ENCODE measurements around the gene KLK1. TPM values are rescaled to one million over a fixed set of nuclear protein-coding genes. Genes with fewer than 3 reads are reported as not detected.

KLK1 gene
- total and polyA plus RNA-seq, 4 donors, result 0.25 to 0.92 (median 0.83) TPM; not detected in 1

DNA sequence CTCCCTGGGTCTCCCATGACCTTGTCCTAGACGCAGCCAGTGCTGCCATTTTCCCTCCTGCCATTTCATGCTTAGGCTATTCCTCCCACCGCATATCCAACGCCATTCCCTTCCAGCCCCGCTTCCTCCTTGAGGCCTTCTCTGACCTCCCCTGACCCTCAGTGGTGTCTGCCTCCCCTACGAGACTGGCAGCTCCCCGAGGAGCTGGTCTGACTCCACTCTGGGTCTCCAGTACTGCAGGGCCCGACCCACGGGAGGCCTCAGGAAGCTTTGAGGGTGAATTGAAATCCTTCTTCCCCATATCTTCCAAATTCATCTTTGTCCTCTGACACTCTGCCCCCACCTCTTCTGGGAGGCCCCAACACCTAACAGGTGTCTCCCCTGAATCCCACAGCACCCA, 9.1 kb upstream of the KLK1 start:
- Histone ChIP-seq H3K9me3 (ENCODE audit: control insufficient read depth in 4 of 4, insufficient read depth in 3 of 4, low read length in 3 of 4) (peaks cover 0 to 5% (median 0%) of the 10 kb centered on the region in 4 donors), H3K36me3 (ENCODE audit: control insufficient read depth in 4 of 4, insufficient read depth in 4 of 4, low read length in 4 of 4) (no peaks in the 10 kb centered on the region), H3K27ac (ENCODE audit: low read depth in 1 of 2, low read length in 1 of 2) (no peak overlapping the region), H3K9ac (ENCODE audit: insufficient read depth in 1 of 2, low read length in 2 of 2) (no peak overlapping the region), H3K27me3 (ENCODE audit: control insufficient read depth in 3 of 3, insufficient read depth in 3 of 3, low read length in 2 of 3) (peaks cover 4 to 11% (median 8%) of the 10 kb centered on the region in 3 donors), H3K4me1 (ENCODE audit: control insufficient read depth in 5 of 5, insufficient read depth in 5 of 5, low read length in 5 of 5) (peaks cover 0 to 7% (median 3%) of the 10 kb centered on the region in 5 donors), H3K4me3 (no peak overlapping the region)
- WGBS, 2 donors, result 82 to 87% methylated on average over 8 of the region's 8 CpGs
- TF ChIP-seq, protein P1, sequence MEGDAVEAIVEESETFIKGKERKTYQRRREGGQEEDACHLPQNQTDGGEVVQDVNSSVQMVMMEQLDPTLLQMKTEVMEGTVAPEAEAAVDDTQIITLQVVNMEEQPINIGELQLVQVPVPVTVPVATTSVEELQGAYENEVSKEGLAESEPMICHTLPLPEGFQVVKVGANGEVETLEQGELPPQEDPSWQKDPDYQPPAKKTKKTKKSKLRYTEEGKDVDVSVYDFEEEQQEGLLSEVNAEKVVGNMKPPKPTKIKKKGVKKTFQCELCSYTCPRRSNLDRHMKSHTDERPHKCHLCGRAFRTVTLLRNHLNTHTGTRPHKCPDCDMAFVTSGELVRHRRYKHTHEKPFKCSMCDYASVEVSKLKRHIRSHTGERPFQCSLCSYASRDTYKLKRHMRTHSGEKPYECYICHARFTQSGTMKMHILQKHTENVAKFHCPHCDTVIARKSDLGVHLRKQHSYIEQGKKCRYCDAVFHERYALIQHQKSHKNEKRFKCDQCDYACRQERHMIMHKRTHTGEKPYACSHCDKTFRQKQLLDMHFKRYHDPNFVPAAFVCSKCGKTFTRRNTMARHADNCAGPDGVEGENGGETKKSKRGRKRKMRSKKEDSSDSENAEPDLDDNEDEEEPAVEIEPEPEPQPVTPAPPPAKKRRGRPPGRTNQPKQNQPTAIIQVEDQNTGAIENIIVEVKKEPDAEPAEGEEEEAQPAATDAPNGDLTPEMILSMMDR (IDR thresholded peaks at IDR 0.05; ENCODE audit: control extremely low read depth, extremely low read depth), result no peak
- no peak for ATAC-seq (ENCODE audit: insufficient read depth, low FRiP score)
- DNase-seq, result no peak

GRCh38 chr19:50831026-50831396, 7.4 kb upstream of the KLK1 start:
- WGBS, 2 donors, result 72 to 81% methylated on average over 7 of the region's 7 CpGs
- H3K4me3 ChIP-seq, result no peak overlapping the region
- no peak for DNase-seq
- no peak for ATAC-seq (ENCODE audit: insufficient read depth, low FRiP score)
- H3K4me1 ChIP-seq (ENCODE audit: control insufficient read depth in 5 of 5, insufficient read depth in 5 of 5, low read length in 5 of 5), result peaks cover 0 to 7% (median 3%) of the 10 kb centered on the region in 5 donors
- no peak overlapping the region for H3K9ac ChIP-seq (ENCODE audit: insufficient read depth in 1 of 2, low read length in 2 of 2)
- peaks cover 4 to 14% (median 6%) of the 10 kb centered on the region in 3 donors for H3K27me3 ChIP-seq (ENCODE audit: control insufficient read depth in 3 of 3, insufficient read depth in 3 of 3, low read length in 2 of 3)
- H3K27ac ChIP-seq (ENCODE audit: low read depth in 1 of 2, low read length in 1 of 2), result no peak overlapping the region
- peaks cover 0 to 8% (median 0%) of the 10 kb centered on the region in 4 donors for H3K9me3 ChIP-seq (ENCODE audit: control insufficient read depth in 4 of 4, insufficient read depth in 3 of 4, low read length in 3 of 4)
- TF ChIP-seq, protein P1 (IDR thresholded peaks at IDR 0.05; ENCODE audit: control extremely low read depth, extremely low read depth), result no peak
- no peaks in the 10 kb centered on the region for H3K36me3 ChIP-seq (ENCODE audit: control insufficient read depth in 4 of 4, insufficient read depth in 4 of 4, low read length in 4 of 4)

DNA sequence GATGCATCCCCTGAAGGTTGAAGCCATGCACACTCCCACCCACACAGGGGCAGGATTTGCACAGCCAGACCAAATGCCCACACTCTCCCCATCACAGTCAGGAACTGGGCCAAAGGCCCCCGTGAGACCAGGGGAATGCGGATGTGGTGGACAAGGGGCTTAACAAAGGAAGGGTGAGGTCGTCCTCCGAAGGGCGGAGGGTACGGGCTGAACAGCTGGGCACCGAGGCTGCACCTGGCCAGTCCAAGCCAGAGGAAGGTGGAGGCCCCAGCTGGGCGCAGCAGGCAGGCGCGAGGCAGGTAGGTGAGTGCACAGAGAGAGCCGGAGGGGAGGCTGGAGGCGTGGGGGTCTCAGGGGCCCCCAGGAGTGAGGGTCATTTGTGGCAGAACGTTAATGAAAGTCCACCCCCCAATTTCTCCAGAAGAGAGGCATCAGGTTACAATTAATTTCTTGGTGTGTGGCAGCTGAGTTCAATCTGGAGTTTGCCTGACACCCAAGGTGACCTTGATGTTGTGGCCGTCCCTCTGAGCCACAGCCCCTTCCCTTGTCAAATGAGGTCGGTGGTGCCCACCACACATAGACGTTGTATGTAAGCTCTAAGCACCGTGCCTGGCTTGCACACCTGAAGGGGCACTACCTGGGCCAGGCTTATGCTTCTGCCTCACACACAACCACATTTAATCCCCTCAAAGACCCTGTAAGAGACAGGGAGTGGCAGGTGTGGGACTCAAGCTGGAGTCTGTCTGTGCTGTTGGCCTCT, 6.9 kb upstream of the KLK1 start:
- DNase-seq, result no peak
- 47 to 52% methylated on average over 17 of the region's 17 CpGs for WGBS, 2 donors
- peaks cover 0 to 8% (median 0%) of the 10 kb centered on the region in 4 donors for H3K9me3 ChIP-seq (ENCODE audit: control insufficient read depth in 4 of 4, insufficient read depth in 3 of 4, low read length in 3 of 4)
- no peak overlapping the region for H3K9ac ChIP-seq (ENCODE audit: insufficient read depth in 1 of 2, low read length in 2 of 2)
- TF ChIP-seq, protein P1 (IDR thresholded peaks at IDR 0.05; ENCODE audit: control extremely low read depth, extremely low read depth), result no peak
- no peak for ATAC-seq (ENCODE audit: insufficient read depth, low FRiP score)
- no peak overlapping the region for H3K27ac ChIP-seq (ENCODE audit: low read depth in 1 of 2, low read length in 1 of 2)
- no peak overlapping the region for H3K4me3 ChIP-seq
- H3K36me3 ChIP-seq (ENCODE audit: control insufficient read depth in 4 of 4, insufficient read depth in 4 of 4, low read length in 4 of 4), result no peaks in the 10 kb centered on the region
- H3K27me3 ChIP-seq (ENCODE audit: control insufficient read depth in 3 of 3, insufficient read depth in 3 of 3, low read length in 2 of 3), result peaks cover 4 to 15% (median 6%) of the 10 kb centered on the region in 3 donors
- peaks cover 0 to 2% (median 0%) of the 10 kb centered on the region in 5 donors for H3K4me1 ChIP-seq (ENCODE audit: control insufficient read depth in 5 of 5, insufficient read depth in 5 of 5, low read length in 5 of 5)

Data from lung (tissue), 12 donors.